SU-DHL-6 (cell line): Measurements from ENCODE around the gene C2orf49.

Experiments
- H2AFZ ChIP-seq: fragments of 200-600 bp; sonication (generic); 2 replicates; pipeline ENCODE4 v1.6.1; 2014; ENCODE audit warnings: low read depth, mild to moderate bottlenecking, moderate library complexity, mixed read lengths, antibody characterized with exemption, low read length; ENCODE audit not compliant: severe bottlenecking
- H3F3A ChIP-seq: fragments of 200-600 bp; shearing (Covaris generic); 2 replicates; pipeline ENCODE4 v1.6.0; 2016; ENCODE audit warnings: antibody characterized with exemption, mild to moderate bottlenecking; ENCODE audit not compliant: insufficient read depth
- H3K27ac ChIP-seq: fragments of 200-600 bp; sonication (generic); 2 replicates; pipeline ENCODE4 v1.5.1; 2016; ENCODE audit warnings: low read depth, mild to moderate bottlenecking, low read length, moderate library complexity, mixed read lengths
- H3K27me3 ChIP-seq: fragments of 200-600 bp; sonication (generic), shearing (Covaris generic); 2 replicates; pipeline ENCODE4 v1.6.0; 2014; ENCODE audit warnings: mild to moderate bottlenecking, low read length
- H3K36me3 ChIP-seq: fragments of 200-600 bp; sonication (generic); 2 replicates; pipeline ENCODE4 v1.6.1; 2014; ENCODE audit warnings: mild to moderate bottlenecking, low read length, mixed read lengths
- H3K4me2 ChIP-seq: fragments of 300-600, 200-600 bp; shearing (Covaris generic), sonication (generic); 2 replicates; pipeline ENCODE4 v1.6.0; 2014; ENCODE audit warnings: low read length, low read depth, mild to moderate bottlenecking; ENCODE audit not compliant: poor library complexity, severe bottlenecking
- H3K4me3 ChIP-seq: fragments of 200-600 bp; sonication (generic); 2 replicates; pipeline ENCODE4 v1.5.1; 2014; ENCODE audit warnings: antibody characterized with exemption, low read length, mild to moderate bottlenecking, mixed read lengths; ENCODE audit not compliant: insufficient read depth, poor library complexity, severe bottlenecking
- H3K79me2 ChIP-seq: fragments of 200-600 bp; sonication (generic); 2 replicates; pipeline ENCODE4 v1.6.1; 2014; ENCODE audit warnings: mild to moderate bottlenecking, low read length, moderate library complexity; ENCODE audit not compliant: insufficient read depth
- H3K9ac ChIP-seq: fragments of 200-600 bp; sonication (generic); 2 replicates; pipeline ENCODE4 v1.7.0; 2014; ENCODE audit warnings: mild to moderate bottlenecking, low read length
- H3K9me2 ChIP-seq: fragments of 200-600 bp; sonication (generic); replicated peaks from 2 replicates; pipeline ENCODE4 v1.6.1; 2014; ENCODE audit warnings: low read length; ENCODE audit not compliant: insufficient read depth
- H3K9me3 ChIP-seq: fragments of 200-600 bp; sonication (generic); 2 replicates; pipeline ENCODE4 v1.6.1; 2014; ENCODE audit warnings: low read length, mixed read lengths; ENCODE audit not compliant: insufficient read depth
- H4K20me1 ChIP-seq: fragments of 200-600 bp; sonication (generic); 2 replicates; pipeline ENCODE4 v1.6.1; 2014; ENCODE audit warnings: low read depth, mild to moderate bottlenecking, antibody characterized with exemption, low read length, moderate library complexity, mixed read lengths
- EZH2phosphoT487 ChIP-seq: fragments of 200-600 bp; sonication (generic), shearing (Covaris generic); conservative IDR thresholded peaks from 2 replicates; pipeline ENCODE4 v1.6.1; 2018; ENCODE audit warnings: mild to moderate bottlenecking, antibody characterized with exemption, low read length, moderate library complexity, mixed read lengths
- TF ChIP-seq, protein P1 (sequence below): fragments of 200-600 bp; sonication (generic); IDR thresholded peaks from one replicate; pipeline ENCODE4 v1.5.1; 2017; ENCODE audit warnings: antibody characterized with exemption, mild to moderate bottlenecking, low read length, moderate library complexity; ENCODE audit not compliant: insufficient read depth, poor library complexity, severe bottlenecking

Gene C2orf49

DNA sequence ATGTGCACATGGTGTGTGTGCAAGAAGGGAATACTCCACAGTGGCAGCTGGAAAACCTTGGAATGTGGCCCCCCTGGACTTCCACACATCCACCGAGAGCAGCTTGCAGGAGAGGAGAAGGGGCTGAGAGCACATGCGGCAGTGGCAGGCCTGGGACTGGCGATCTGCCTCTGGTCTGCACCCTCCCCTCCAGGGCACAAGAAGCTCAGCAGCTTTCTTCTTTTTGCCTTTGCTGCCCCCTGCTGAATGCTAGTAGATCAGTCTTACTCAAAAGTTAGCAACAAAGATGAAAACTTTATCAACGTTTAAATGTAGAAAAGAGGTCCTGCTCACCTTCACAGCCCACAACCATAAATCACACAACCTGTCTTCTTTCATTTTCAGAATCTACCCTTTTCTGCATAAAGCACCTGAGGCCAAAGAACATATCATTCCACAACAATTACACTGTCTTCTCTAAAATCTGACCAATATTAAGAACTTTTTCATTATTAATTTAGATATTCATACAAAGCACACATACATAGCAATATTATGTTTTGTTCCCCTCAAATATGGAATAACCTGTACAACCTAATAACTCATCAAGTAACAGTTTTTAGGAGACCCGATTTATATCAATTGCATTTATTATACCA, 42.4 kb upstream of the C2orf49 start:
- no peaks in the 10 kb centered on the region for H3K9me3 ChIP-seq
- H3K36me3 ChIP-seq: peaks cover 23% of the 10 kb centered on the region
- H3K4me3 ChIP-seq: no peak overlapping the region
- no peak overlapping the region for H3K27ac ChIP-seq
- peaks cover 6% of the 10 kb centered on the region; the same call in 1 of the 2 replicates for H3K79me2 ChIP-seq
- no peaks in the 10 kb centered on the region for H3F3A ChIP-seq
- no peak overlapping the region for H3K9ac ChIP-seq
- TF ChIP-seq, protein P1, sequence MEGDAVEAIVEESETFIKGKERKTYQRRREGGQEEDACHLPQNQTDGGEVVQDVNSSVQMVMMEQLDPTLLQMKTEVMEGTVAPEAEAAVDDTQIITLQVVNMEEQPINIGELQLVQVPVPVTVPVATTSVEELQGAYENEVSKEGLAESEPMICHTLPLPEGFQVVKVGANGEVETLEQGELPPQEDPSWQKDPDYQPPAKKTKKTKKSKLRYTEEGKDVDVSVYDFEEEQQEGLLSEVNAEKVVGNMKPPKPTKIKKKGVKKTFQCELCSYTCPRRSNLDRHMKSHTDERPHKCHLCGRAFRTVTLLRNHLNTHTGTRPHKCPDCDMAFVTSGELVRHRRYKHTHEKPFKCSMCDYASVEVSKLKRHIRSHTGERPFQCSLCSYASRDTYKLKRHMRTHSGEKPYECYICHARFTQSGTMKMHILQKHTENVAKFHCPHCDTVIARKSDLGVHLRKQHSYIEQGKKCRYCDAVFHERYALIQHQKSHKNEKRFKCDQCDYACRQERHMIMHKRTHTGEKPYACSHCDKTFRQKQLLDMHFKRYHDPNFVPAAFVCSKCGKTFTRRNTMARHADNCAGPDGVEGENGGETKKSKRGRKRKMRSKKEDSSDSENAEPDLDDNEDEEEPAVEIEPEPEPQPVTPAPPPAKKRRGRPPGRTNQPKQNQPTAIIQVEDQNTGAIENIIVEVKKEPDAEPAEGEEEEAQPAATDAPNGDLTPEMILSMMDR: peak; percentile 20
- TF ChIP-seq EZH2phosphoT487: no peak
- no peaks in the 10 kb centered on the region for H4K20me1 ChIP-seq
- H2AFZ ChIP-seq: no peak overlapping the region
- H3K27me3 ChIP-seq: no peaks in the 10 kb centered on the region
- no peak overlapping the region for H3K4me2 ChIP-seq
- no peaks in the 10 kb centered on the region for H3K9me2 ChIP-seq

DNA sequence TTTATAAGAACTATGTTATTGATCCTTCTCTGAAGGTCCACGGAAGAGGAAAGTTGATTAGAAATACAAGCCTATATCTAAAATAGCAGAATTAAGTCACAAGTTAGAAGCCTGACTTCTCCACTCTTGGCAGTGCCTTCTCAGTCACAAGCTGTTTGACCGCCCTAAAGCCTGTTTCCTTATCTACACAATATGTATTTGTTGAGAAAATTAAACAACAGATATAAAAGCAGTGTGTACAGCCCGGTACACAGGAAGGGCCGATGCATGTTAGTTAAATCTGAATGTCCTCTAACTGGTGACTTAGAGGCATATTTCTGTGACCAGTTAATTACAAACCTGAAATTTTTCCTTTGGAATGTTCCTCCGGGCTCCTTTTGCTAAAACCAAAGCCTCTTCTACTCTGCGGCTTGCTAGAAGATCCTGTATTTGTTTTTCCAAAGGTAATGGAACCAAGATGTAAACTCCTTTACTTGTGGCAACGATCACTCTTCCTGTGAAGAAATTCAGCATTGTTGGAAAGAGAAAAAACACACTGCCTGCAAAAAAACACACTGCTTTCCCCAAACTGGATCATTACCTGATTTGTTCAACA, 41.2 kb upstream of the C2orf49 start:
- Histone ChIP-seq H3K27me3 (no peaks in the 10 kb centered on the region), H3K4me3 (no peak overlapping the region), H4K20me1 (no peaks in the 10 kb centered on the region), H3K4me2 (no peak overlapping the region), H3K27ac (no peak overlapping the region), H3K9me2 (no peaks in the 10 kb centered on the region), H3K9me3 (no peaks in the 10 kb centered on the region), H3K9ac (no peak overlapping the region), H2AFZ (no peak overlapping the region), H3K79me2 (peaks cover 12% of the 10 kb centered on the region), H3K36me3 (peaks cover 21% of the 10 kb centered on the region), H3F3A (no peaks in the 10 kb centered on the region)
- TF ChIP-seq EZH2phosphoT487: no peak
- TF ChIP-seq, protein P1: no peak

DNA sequence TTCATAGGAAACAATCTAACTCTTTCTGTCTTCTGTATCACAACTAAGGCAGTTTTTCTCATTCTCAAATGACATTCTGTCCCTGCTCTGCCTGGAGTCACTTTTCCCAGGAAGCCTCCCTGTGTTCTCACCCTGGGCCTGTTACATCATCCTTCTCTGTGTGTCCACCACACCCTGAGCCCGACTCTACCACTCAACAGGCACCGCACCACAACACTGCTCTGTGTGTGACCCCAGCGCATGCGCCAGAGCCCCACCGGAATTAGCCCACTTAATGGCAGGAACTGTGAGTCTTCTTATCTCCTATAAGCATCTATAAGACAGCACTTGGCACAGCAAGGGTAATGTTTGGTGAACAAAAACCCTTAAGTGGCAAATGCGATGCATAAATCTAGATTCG, 40.1 kb upstream of the C2orf49 start:
- peaks cover 18% of the 10 kb centered on the region for H3K36me3 ChIP-seq
- H3K27ac ChIP-seq: no peak overlapping the region
- H4K20me1 ChIP-seq: no peaks in the 10 kb centered on the region
- no peaks in the 10 kb centered on the region for H3F3A ChIP-seq
- H3K9me2 ChIP-seq: no peaks in the 10 kb centered on the region
- TF ChIP-seq EZH2phosphoT487: no peak
- TF ChIP-seq, protein P1: no peak
- H3K79me2 ChIP-seq: peaks cover 23% of the 10 kb centered on the region
- H3K9ac ChIP-seq: no peak overlapping the region
- H3K27me3 ChIP-seq: no peaks in the 10 kb centered on the region
- H2AFZ ChIP-seq: no peak overlapping the region
- H3K4me2 ChIP-seq: no peak overlapping the region
- no peak overlapping the region for H3K4me3 ChIP-seq
- no peaks in the 10 kb centered on the region for H3K9me3 ChIP-seq
